GM19099 (cell line): ENCODE data around the gene SIAH1.

Source experiments
- POLR2A ChIP-seq: IDR thresholded peaks from 3 replicates; pipeline ENCODE4 v1.6.1; 2011; ENCODE audit warnings: low read depth; ENCODE audit not compliant: insufficient read length; ENCODE audit errors: extremely low read depth

Gene SIAH1, protein sequence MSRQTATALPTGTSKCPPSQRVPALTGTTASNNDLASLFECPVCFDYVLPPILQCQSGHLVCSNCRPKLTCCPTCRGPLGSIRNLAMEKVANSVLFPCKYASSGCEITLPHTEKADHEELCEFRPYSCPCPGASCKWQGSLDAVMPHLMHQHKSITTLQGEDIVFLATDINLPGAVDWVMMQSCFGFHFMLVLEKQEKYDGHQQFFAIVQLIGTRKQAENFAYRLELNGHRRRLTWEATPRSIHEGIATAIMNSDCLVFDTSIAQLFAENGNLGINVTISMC

DNA sequence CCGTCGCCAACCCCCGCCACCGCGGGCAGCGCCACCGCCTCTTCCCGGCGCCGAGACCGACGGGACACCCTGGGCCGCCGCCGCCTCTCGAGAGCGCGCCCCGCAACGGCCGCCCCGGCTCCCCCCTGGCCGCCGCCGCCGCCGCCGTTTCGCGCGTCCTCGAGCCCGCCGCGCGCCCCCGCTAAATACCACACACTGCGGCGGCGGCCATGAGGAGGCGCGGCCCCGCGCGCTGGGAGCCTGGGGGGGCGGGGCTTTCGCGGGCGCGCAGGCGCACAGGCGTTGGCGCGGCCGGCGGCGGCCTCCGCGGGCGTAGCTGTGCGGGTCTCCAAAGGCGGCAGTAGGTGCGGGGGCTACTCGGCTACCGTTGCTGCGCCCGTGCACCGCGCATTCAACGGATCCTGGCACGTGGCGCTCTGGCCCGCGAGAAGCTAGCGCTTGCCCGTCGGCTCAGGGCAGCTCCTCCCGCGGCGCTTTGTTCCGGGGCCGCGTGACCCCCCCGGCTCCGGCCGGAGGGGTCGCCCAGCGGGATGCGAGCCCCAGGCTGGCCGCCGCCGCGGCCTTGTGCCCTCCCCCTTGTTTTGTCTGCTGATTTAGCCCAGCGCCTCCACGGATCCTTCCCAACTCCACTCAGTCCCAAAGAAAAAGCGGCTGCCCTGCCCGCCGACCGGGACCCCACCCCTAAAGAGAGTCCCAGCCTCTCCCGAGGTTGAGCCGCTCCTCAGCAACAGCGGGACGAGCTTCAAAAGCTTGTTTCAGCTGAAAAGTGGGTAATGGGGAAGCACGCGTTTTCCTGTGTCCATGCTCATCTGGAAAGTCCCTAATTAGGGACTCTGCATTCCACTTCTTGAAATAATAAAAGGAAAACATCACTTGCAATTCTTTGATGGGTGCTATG, at the start of gene SIAH1:
SIAH1 (minus strand) TSS at position 161 of the 898 bp plus-strand sequence. CDS start 22,985 bp downstream, outside the sequence.
- peak; percentile 92 for TF ChIP-seq POLR2A

DNA sequence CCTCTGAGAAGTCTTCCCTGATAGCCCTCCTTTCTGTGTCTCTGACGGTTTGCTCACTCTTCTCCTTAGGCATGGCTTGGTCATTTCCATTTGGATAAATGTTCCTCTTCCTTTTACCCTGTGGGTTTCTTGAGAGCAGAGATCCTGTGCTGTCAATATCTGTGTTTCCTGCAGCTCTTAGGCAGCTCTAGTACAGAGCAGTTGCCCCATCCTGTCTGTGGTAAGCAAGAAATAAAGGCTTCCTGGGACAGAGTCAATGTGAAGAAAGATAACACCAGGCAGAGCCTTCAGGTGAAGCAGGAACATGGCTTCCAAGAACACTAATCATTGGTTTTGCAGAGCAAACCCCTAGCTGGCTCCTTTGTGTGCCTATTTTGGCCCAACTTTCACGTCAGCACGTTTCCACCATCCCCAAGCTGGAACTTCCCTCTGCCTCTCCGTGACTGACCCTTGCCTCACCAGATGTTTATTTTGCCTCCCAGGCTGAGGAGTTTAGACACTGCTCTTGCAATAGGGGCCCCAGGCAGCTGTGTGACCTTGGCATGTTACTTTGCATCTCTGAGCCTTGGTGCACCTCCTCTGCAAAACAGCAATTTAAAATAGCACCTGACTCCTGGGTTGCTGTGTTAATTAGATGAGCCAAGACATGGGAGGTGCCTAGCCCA, 49.6 kb upstream of the SIAH1 start:
- no peak for TF ChIP-seq POLR2A

- no peak for TF ChIP-seq POLR2A
These were observed 48.8 kb upstream of the SIAH1 start for GRCh38 chr16:48433850-48434530.

GRCh38 chr16:48433116-48433849, 48.1 kb upstream of the SIAH1 start:
- TF ChIP-seq POLR2A: no peak

- no peak for TF ChIP-seq POLR2A
These were observed 46.9 kb upstream of the SIAH1 start for GRCh38 chr16:48432136-48432535.

DNA sequence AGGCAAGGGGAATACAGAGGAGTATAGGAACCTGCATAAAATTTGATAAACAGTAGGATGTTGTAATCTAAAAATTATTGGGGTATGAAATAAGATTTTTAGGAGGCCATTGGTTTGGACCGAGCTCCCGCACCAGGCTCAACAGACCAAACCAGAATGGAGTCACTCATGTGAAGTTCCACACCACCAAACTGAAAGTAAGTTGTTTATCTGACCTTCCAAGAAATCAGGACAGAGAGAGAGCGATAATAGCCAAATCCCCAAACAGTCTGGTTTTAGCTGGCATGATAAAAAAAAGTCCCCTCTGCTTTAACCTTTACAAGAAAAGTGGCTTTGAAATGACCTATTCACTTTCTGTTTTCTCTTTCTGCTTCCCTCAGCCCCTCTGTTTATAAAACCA, 45.7 kb upstream of the SIAH1 start:
- no peak for TF ChIP-seq POLR2A

GRCh38 chr16:48426244-48427141, 41.3 kb upstream of the SIAH1 start:
- TF ChIP-seq POLR2A: no peak

- no peak for TF ChIP-seq POLR2A
These were observed 37.3 kb upstream of the SIAH1 start for GRCh38 chr16:48422537-48422936.

DNA sequence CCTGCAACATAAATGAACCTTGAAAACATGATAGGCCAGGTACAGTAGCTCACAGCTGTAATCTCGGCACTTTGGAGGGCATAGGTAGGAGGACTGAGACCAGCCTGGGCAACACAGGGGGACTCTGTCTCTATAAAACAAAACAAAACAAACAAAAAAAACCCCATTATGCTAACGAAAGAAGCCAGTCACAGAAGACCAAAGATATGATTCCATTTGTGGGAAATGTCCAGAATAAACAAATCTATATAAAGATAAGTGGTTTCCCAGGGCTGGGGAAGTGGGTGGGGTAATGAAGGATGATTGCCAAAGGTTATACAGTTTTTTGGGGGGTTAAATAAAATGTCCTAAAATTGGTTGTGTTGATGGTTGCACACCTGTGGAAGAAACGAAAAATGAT, 36.5 kb upstream of the SIAH1 start:
- no peak for TF ChIP-seq POLR2A

GRCh38 chr16:48420437-48420836, 35.2 kb upstream of the SIAH1 start:
- TF ChIP-seq POLR2A: no peak

DNA sequence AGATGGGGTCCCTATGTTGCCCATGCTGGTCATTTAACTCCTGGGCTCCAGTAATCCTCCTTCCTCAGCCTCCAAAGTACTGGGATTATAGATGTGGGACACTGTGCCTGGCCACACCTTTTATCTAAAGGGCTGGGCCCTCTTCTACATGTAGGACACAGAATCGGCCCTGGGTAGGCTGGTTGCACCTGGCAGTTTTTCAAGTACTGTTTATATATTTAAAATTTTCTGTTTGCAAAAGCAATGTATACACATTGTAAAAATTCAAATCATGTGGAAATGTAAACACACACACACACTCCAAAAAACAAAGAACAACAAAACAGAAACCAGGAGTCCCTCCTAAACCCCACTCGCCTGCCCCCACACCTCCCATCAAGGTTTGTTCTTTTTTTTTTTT, 28.1 kb upstream of the SIAH1 start:
- no peak for TF ChIP-seq POLR2A

DNA sequence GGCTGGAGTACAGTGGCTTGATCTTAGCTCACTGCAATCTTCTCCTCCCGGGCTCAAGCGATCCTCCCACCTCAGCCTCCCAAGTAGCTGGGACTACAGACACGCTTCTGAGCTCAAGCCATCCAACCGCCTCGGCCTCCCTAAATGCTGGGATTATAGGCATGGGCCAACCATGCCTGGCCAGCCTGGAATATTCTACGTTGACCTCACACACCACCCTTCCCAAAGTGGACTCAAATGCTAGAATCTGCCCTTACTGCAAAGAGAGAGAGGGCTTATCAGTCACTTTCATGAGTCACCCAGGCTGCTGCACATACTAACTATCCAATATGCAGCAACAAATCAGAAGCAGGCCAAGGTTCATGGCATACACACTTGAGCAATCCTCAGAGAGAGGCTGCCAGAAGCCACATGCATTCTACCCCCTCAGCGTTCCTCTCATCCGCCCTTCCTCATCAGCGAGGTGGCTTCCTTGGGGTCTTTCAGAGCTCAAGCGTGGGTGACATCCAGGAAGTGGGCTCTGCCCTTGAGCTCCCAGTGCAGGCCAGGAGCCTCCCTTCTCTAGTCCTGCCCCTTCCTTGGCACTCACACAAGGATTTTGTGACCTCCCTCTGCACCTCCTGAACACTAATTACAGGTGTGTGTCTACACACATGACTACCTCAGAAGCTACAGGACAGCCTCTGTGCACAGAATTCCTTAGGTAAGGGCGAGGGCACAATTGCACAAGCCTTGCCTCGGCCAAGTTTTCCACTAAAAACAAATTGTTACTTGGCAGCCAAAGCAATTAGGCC, 24.8 kb upstream of the SIAH1 start:
- no peak for TF ChIP-seq POLR2A

DNA sequence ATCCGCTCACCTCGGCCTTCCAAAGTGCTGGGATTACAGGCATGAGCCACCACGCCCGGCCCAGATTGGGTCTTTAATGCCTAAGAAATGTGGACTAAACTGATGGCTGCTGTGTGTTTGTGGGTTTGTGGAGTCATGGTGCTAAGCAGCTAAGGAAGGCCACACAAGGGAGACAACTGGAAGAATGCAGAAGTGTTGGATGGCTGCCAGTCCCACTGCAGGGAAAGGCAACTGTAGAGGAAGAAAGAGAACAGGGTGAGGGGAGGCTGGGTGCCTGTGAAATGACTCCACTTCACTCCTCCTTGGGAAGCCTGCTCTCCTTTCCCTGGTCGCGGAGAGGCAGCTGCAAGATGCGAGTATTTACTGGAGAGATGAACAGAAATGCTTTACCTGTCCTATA, 23.5 kb upstream of the SIAH1 start:
- TF ChIP-seq POLR2A: no peak

GRCh38 chr16:48405907-48406306, 20.7 kb upstream of the SIAH1 start:
- no peak for TF ChIP-seq POLR2A
